Common myeloid progenitor, CD34-positive (primary cell): ENCODE results near the gene THEM4.
"Not testable (repeated sequence)": the region's sequence is repeated elsewhere in the genome, so short reads cannot be mapped to it uniquely, and the experiment has no call there.

ENCODE experiments used
- CTCF ChIA-PET: fragments of 350-600 bp; sonication (Branson Sonifier 250); formaldehyde crosslinking; loops from one replicate; lab custom pipeline; 2021; ENCODE audit warnings: antibody characterized with exemption; lab: Charles Lee
- POLR2A ChIA-PET: fragments of 350-600 bp; sonication (Branson Sonifier 250); formaldehyde crosslinking; loops from one replicate; lab custom pipeline; 2021; ENCODE audit warnings: antibody characterized with exemption; lab: Charles Lee
- DNase-seq, 3 donors: peaks; one replicate each; pipeline versions ENCODE4 v3.0.0 to v3.0.0-alpha.2; 2013
- H3K27ac ChIP-seq, 2 experiments: 1 replicate in 1 of 2; 2 replicates in 1 of 2; pipeline ENCODE4 v1.7.0; 2013; ENCODE audit warnings: inconsistent platforms in 2 of 2, low read length in 2 of 2, mild to moderate bottlenecking in 2 of 2, low read depth in 1 of 2, moderate library complexity in 1 of 2; ENCODE audit not compliant: severe bottlenecking in 2 of 2, insufficient read depth in 1 of 2, poor library complexity in 1 of 2
- H3K27me3 ChIP-seq, 5 experiments: replicated peaks in 2 of 5; 1 replicate in 3 of 5; 2 replicates in 2 of 5; pipeline versions ENCODE4 v1.6.1 to v1.7.0; 2013; ENCODE audit warnings: low read length in 4 of 5, mild to moderate bottlenecking in 2 of 5, moderate library complexity in 2 of 5, inconsistent platforms in 1 of 5; ENCODE audit not compliant: insufficient read depth in 5 of 5, control insufficient read depth in 4 of 5
- H3K36me3 ChIP-seq, 4 experiments: 1 replicate in 2 of 4; 2 replicates in 2 of 4; pipeline versions ENCODE4 v1.6.1 to v1.7.0; 2013; ENCODE audit warnings: low read length in 3 of 4, control low read depth in 1 of 4, mild to moderate bottlenecking in 1 of 4; ENCODE audit not compliant: control insufficient read depth in 4 of 4, insufficient read depth in 4 of 4
- H3K4me1 ChIP-seq, 4 experiments: 1 replicate in 3 of 4; 2 replicates in 1 of 4; pipeline versions ENCODE4 v1.6.1 to v1.7.1; 2013; ENCODE audit warnings: low read length in 3 of 4, mild to moderate bottlenecking in 3 of 4, control low read depth in 1 of 4, inconsistent platforms in 1 of 4, moderate library complexity in 1 of 4; ENCODE audit not compliant: control insufficient read depth in 4 of 4, insufficient read depth in 4 of 4; ENCODE audit errors: control extremely low read depth in 1 of 4
- H3K4me3 ChIP-seq, 7 experiments: 1 replicate in 4 of 7; 2 replicates in 3 of 7; pipeline versions ENCODE4 v1.5.1 to v1.7.0; 2013; ENCODE audit warnings: mild to moderate bottlenecking in 7 of 7, low read length in 6 of 7, moderate library complexity in 6 of 7, inconsistent platforms in 2 of 7, low read depth in 2 of 7, control low read depth in 1 of 7; ENCODE audit not compliant: insufficient read depth in 4 of 7, control insufficient read depth in 1 of 7; ENCODE audit errors: extremely low read depth in 1 of 7
- H3K9me3 ChIP-seq, 5 experiments: 1 replicate in 4 of 5; 2 replicates in 1 of 5; pipeline versions ENCODE4 v1.6.1 to v1.7.1; 2013; ENCODE audit warnings: low read length in 4 of 5, mild to moderate bottlenecking in 2 of 5, inconsistent platforms in 1 of 5, low read depth in 1 of 5, moderate library complexity in 1 of 5; ENCODE audit not compliant: control insufficient read depth in 4 of 5, insufficient read depth in 2 of 5; ENCODE audit errors: control extremely low read depth in 1 of 5
- WGBS: methylation state at CpG from one replicate; pipeline ENCODE4 v1.1.5; 2013; ENCODE audit not compliant: insufficient coverage; 5-methylcytosine and 5-hydroxymethylcytosine counted together

The THEM4 gene

GRCh38 chr1:151855933-151856332 lies 53.4 kb downstream of the THEM4 start:
- ChIA-PET CTCF (interaction anchor here (0.7 to 2.9 kb wide), 5 partner anchors 9 to 58 kb away, joined by 3 to 10 read pairs (median 4); no protein-coding TSS in a partner anchor), POLR2A (no interaction called here)
- H3K4me1 ChIP-seq, result peaks cover 0 to 24% (median 6%) of the 10 kb centered on the region in 4 experiments
- H3K36me3 ChIP-seq, result no peaks in the 10 kb centered on the region
- peak in 1 of 3 donors; percentile 53 for DNase-seq
- WGBS, result 68% methylated on average over 3 of the region's 4 CpGs
- H3K27me3 ChIP-seq, result no peaks in the 10 kb centered on the region
- H3K27ac ChIP-seq, result no peak overlapping the region
- H3K4me3 ChIP-seq, result no peak overlapping the region
- H3K9me3 ChIP-seq, result no peaks in the 10 kb centered on the region

- CTCF ChIA-PET, result interaction anchor here (1.4 to 1.6 kb wide), 2 partner anchors 15 to 24 kb away, joined by 3 to 4 read pairs; no protein-coding TSS in a partner anchor
- 97% methylated on average over 6 of the region's 8 CpGs for WGBS
- DNase-seq, result not testable (repeated sequence)
Measured at GRCh38 chr1:151855516-151855915, 53.8 kb downstream of the THEM4 start.

GRCh38 chr1:151854658-151855057 lies 54.7 kb downstream of the THEM4 start:
- DNase-seq, result no peak
- no peaks in the 10 kb centered on the region for H3K9me3 ChIP-seq
- WGBS, result 100% methylated on average over 3 of the region's 7 CpGs
- H3K27me3 ChIP-seq, result no peaks in the 10 kb centered on the region
- H3K27ac ChIP-seq, result no peak overlapping the region
- CTCF ChIA-PET, result no interaction called here
- H3K4me3 ChIP-seq, result no peak overlapping the region
- peaks cover 0 to 19% (median 9%) of the 10 kb centered on the region in 4 experiments for H3K4me1 ChIP-seq
- H3K36me3 ChIP-seq, result no peaks in the 10 kb centered on the region
- POLR2A ChIA-PET, result no interaction called here

More at GRCh38 chr1:151855516-151855915, 53.8 kb downstream of the THEM4 start:
- POLR2A ChIA-PET, H3K27ac ChIP-seq, H3K9me3 ChIP-seq, H3K27me3 ChIP-seq, H3K4me3 ChIP-seq, H3K36me3 ChIP-seq: not testable (repeated sequence)
- peaks cover 0 to 24% (median 6%) of the 10 kb centered on the region in 4 experiments for H3K4me1 ChIP-seq

GRCh38 chr1:151853411-151853943 lies 55.8 kb downstream of the THEM4 start, which contains the start of gene THEM5:
Gene THEM5, minus strand, starts transcription at chr1:151853712. Its CDS starts 147 bp downstream, at chr1:151853565.
- Histone ChIP-seq H3K9me3 (no peaks in the 10 kb centered on the region), H3K27ac (no peak within 1 kb of the TSS), H3K4me3 (no peak within 1 kb of the TSS), H3K4me1 (peaks cover 0 to 29% (median 17%) of the 10 kb centered on the region in 4 experiments), H3K27me3 (no peaks in the 10 kb centered on the region), H3K36me3 (no peaks in the 10 kb centered on the region)
- ChIA-PET CTCF (interaction anchor here (1.6 kb wide), 1 partner anchor 13 kb away, joined by 3 read pairs; no protein-coding TSS in a partner anchor), POLR2A (no interaction called here)
- 100% methylated on average over 5 of the region's 5 CpGs for WGBS
- no peak for DNase-seq

- no peaks in the 10 kb centered on the region for H3K36me3 ChIP-seq
- no peaks in the 10 kb centered on the region for H3K9me3 ChIP-seq
- WGBS, result 100% methylated on average over 4 of the region's 4 CpGs
- POLR2A ChIA-PET, result no interaction called here
- H3K27ac ChIP-seq, result no peak overlapping the region
- no peak for DNase-seq
- CTCF ChIA-PET, result interaction anchor here (1.6 kb wide), 1 partner anchor 12 kb away, joined by 3 read pairs; no protein-coding TSS in a partner anchor
- peaks cover 0 to 37% (median 23%) of the 10 kb centered on the region in 4 experiments for H3K4me1 ChIP-seq
- no peak overlapping the region for H3K4me3 ChIP-seq
- no peaks in the 10 kb centered on the region for H3K27me3 ChIP-seq
Measured at GRCh38 chr1:151852733-151853132, 56.6 kb downstream of the THEM4 start.

- CTCF ChIA-PET, result interaction anchor here (1.1 to 1.6 kb wide), 2 partner anchors 10 to 11 kb away, joined by 3 read pairs; no protein-coding TSS in a partner anchor
- Histone ChIP-seq H3K4me3 (no peak overlapping the region), H3K36me3 (no peaks in the 10 kb centered on the region), H3K27me3 (no peaks in the 10 kb centered on the region), H3K4me1 (peaks cover 0 to 40% (median 26%) of the 10 kb centered on the region in 4 experiments), H3K27ac (no peak overlapping the region), H3K9me3 (no peaks in the 10 kb centered on the region)
- POLR2A ChIA-PET, result no interaction called here
- 95% methylated on average over 8 of the region's 8 CpGs for WGBS
- no peak for DNase-seq
Measured at GRCh38 chr1:151851886-151852285, 57.4 kb downstream of the THEM4 start.

GRCh38 chr1:151849871-151850270 lies 59.4 kb downstream of the THEM4 start:
- H3K27me3 ChIP-seq, result no peaks in the 10 kb centered on the region
- H3K4me3 ChIP-seq, result no peak overlapping the region
- POLR2A ChIA-PET, result no interaction called here
- CTCF ChIA-PET, result interaction anchor here (0.7 to 1.1 kb wide), 3 partner anchors 9 to 31 kb away, joined by 3 to 4 read pairs (median 4); no protein-coding TSS in a partner anchor
- H3K36me3 ChIP-seq, result no peaks in the 10 kb centered on the region
- DNase-seq, result no peak
- H3K4me1 ChIP-seq, result peaks cover 0 to 46% (median 22%) of the 10 kb centered on the region in 4 experiments
- no peak overlapping the region for H3K27ac ChIP-seq
- no peaks in the 10 kb centered on the region for H3K9me3 ChIP-seq
